Right lobe of liver (tissue), 6 donors: ENCODE data around the gene URAD. TPM values are rescaled to one million over a fixed set of nuclear protein-coding genes. Genes with fewer than 3 reads are reported as not detected.
A peak's percentile ranks its signal among the peaks of the same experiment; 100 is the strongest.

Experiments used
- ATAC-seq, 4 donors: fragments of 200-7000 bp; cut with Tn5 transposase; one replicate each; pipeline ENCODE4 v1.9.1; 2020; ENCODE audit warnings: mild to moderate bottlenecking in 4 of 4, moderate library complexity in 4 of 4
- DNase-seq, 3 donors: peaks; one replicate each; pipeline ENCODE4 v3.0.0-alpha.2; 2020
- H3K27ac ChIP-seq, 3 donors: fragments of 200-600 bp; one replicate each; pipeline ENCODE4 v1.8.0; 2022
- H3K27me3 ChIP-seq, 2 donors: fragments of 200-600 bp; one replicate each; pipeline ENCODE4 v1.8.0; 2022
- H3K36me3 ChIP-seq, 4 donors: fragments of 200-600 bp; sonication (generic) in 1 of 4; one replicate each; pipeline versions ENCODE4 v1.5.1 to v1.8.0; 2017 to 2022; ENCODE audit warnings: control low read depth in 1 of 4
- H3K4me1 ChIP-seq, 4 donors: fragments of 200-600 bp; sonication (generic) in 1 of 4; one replicate each; pipeline versions ENCODE4 v1.5.1 to v1.8.0; 2017 to 2022; ENCODE audit warnings: control low read depth in 1 of 4
- H3K4me3 ChIP-seq, 3 donors: fragments of 200-600 bp; one replicate each; pipeline ENCODE4 v1.8.0; 2022
- H3K9me3 ChIP-seq, 4 donors: fragments of 200-600 bp; sonication (generic) in 1 of 4; one replicate each; pipeline versions ENCODE4 v1.5.1 to v1.8.0; 2017 to 2022; ENCODE audit warnings: control low read depth in 1 of 4
- CTCF ChIP-seq, 4 donors: fragments of 200-600 bp in 3 of 4; fragments of 450-650 bp in 1 of 4; IDR thresholded peaks; one replicate each; pipeline versions ENCODE4 v1.5.1 to v1.8.0; 2016 to 2022; ENCODE audit warnings: antibody characterized with exemption in 4 of 4, mild to moderate bottlenecking in 2 of 4
- POLR2A ChIP-seq: fragments of 450-650 bp; IDR thresholded peaks from one replicate; pipeline ENCODE4 v1.6.1; 2017; ENCODE audit warnings: antibody characterized with exemption, mild to moderate bottlenecking
- WGBS: methylation state at CpG from one replicate; pipeline ENCODE4 v1.1.6; 2018; ENCODE audit warnings: low coverage, low lambda C conversion rate; ENCODE audit not compliant: insufficient coverage; ENCODE audit errors: missing lambda C conversion rate; 5-methylcytosine and 5-hydroxymethylcytosine counted together
- intact Hi-C, 2 donors: fragments of 100-400 bp; cut with DNase I; formaldehyde crosslinking; loops; one replicate each; pipeline versions ENCODE4 v1.11.2 to v1.14.1; 2022
- total RNA-seq, 6 experiments: library from RNA; depleted of rRNA in 2 of 6; stranded (reverse); fragments of >200 nt in 2 of 6; fragmentation: NEBNext Ultra II Directional in 3 of 6; extraction: Animal tissue kit (Norgen Biotek cat#: 25700) in 3 of 6; gene quantifications; one replicate each; pipeline versions ENCODE4 v1.1.0 to v1.2.4, GENCODE V29; 2016 to 2023
- donor health status: DM: no; HTN: yes; CAD: no.
- donor health status: DM: no; HTN: no; CAD: no.
- donor health status: DM: no; HTN: no; CAD: no.
- donor health status: DM: no; HTN: yes; CAD: no.
- donor health status: DM: no; HTN: yes; CAD: no.

The URAD gene
- total RNA-seq, 6 experiments from 2014 or later, result not detected

GRCh38 chr13:27960362-27961226 lies 27.9 kb downstream of the URAD start:
- H3K27ac ChIP-seq, result peak overlapping the region; percentile 40 to 84 (median 80)
- DNase-seq (peak; percentile 82 to 91 (median 87)), ATAC-seq (peak; percentile 92 to 94 (median 93))
- H3K27me3 ChIP-seq, result no peaks in the 10 kb centered on the region
- TF ChIP-seq POLR2A (peak; percentile 52), CTCF (IDR thresholded peaks at IDR 0.05) (peak; percentile 72 to 86 (median 76))
- peak overlapping the region; percentile 45 to 63 (median 60) for H3K4me3 ChIP-seq
- H3K4me1 ChIP-seq, result peaks cover 0 to under 1% (median 0%) of the 10 kb centered on the region in 4 donors
- no peaks in the 10 kb centered on the region for H3K9me3 ChIP-seq
- WGBS, result 0% methylated on average over 25 of the region's 73 CpGs
- H3K36me3 ChIP-seq, result no peaks in the 10 kb centered on the region
- intact Hi-C loops, result loop anchor here in 1 of 2 donors (10.0 kb wide), 2 partner anchors 136 to 596 kb away; no protein-coding TSS in a partner anchor

- 21% methylated on average over 14 of the region's 14 CpGs for WGBS
- no peak for TF ChIP-seq POLR2A
- H3K27me3 ChIP-seq, result no peaks in the 10 kb centered on the region
- DNase-seq, result no peak
- no peaks in the 10 kb centered on the region for H3K9me3 ChIP-seq
- H3K4me3 ChIP-seq, result peak overlapping the region; percentile 45 to 63 (median 60)
- no peak for ATAC-seq
- H3K36me3 ChIP-seq, result no peaks in the 10 kb centered on the region
- H3K27ac ChIP-seq, result peak overlapping the region; percentile 40 to 84 (median 80)
- intact Hi-C loops, result loop anchor here in 1 of 2 donors (10.0 kb wide), 2 partner anchors 135 to 595 kb away; no protein-coding TSS in a partner anchor
- peaks cover 0 to 6% (median 0%) of the 10 kb centered on the region in 4 donors for H3K4me1 ChIP-seq
These were observed 28.5 kb downstream of the URAD start for GRCh38 chr13:27959976-27960361.

GRCh38 chr13:27956576-27957300 lies 31.8 kb downstream of the URAD start:
- H3K27ac ChIP-seq, result no peak overlapping the region
- no peaks in the 10 kb centered on the region for H3K27me3 ChIP-seq
- DNase-seq (no peak), ATAC-seq (no peak)
- 43% methylated on average over 5 of the region's 5 CpGs for WGBS
- no peaks in the 10 kb centered on the region for H3K9me3 ChIP-seq
- intact Hi-C loops, result no loop called here
- peaks cover 0 to 11% (median 3%) of the 10 kb centered on the region in 4 donors for H3K4me1 ChIP-seq
- H3K36me3 ChIP-seq, result no peaks in the 10 kb centered on the region
- TF ChIP-seq POLR2A (no peak), CTCF (IDR thresholded peaks at IDR 0.05) (no peak)
- H3K4me3 ChIP-seq, result no peak overlapping the region

GRCh38 chr13:27955014-27955591 lies 33.4 kb downstream of the URAD start:
- Histone ChIP-seq H3K27ac (peak overlapping the region in 1 of 3 donors; percentile 98), H3K27me3 (no peaks in the 10 kb centered on the region), H3K9me3 (no peaks in the 10 kb centered on the region), H3K4me3 (peak overlapping the region in 2 of 3 donors; percentile 66 to 67), H3K36me3 (no peaks in the 10 kb centered on the region), H3K4me1 (peaks cover 0 to 11% (median 3%) of the 10 kb centered on the region in 4 donors)
- no peak for DNase-seq
- intact Hi-C loops, result no loop called here
- 66% methylated on average over 11 of the region's 11 CpGs for WGBS
- ATAC-seq, result no peak
- TF ChIP-seq POLR2A (no peak), CTCF (IDR thresholded peaks at IDR 0.05) (no peak)
